MM.1S (cell line): ENCODE measurements around the gene ADAMTS6.

Experiments used
- CTCF ChIP-seq: fragments of 300-600 bp; sonication (generic); IDR thresholded peaks from 2 replicates; pipeline ENCODE4 v1.5.1; 2016; ENCODE audit warnings: antibody characterized with exemption, low read length, mixed read lengths
- EZH2 ChIP-seq: fragments of 300-600 bp; sonication (generic); optimal IDR thresholded peaks from 2 replicates; pipeline ENCODE3; 2017; ENCODE audit warnings: low read depth, mild to moderate bottlenecking, antibody characterized with exemption, low read length, mixed read lengths
- EZH2phosphoT487 ChIP-seq: fragments of 300-600 bp; sonication (generic); IDR thresholded peaks from 2 replicates; pipeline ENCODE4 v1.6.1; 2018; ENCODE audit warnings: antibody characterized with exemption, low read length

- TF ChIP-seq CTCF (no peak), EZH2 (no peak), EZH2phosphoT487 (no peak)
Measured at GRCh38 chr5:65163698-65164097, 318.0 kb downstream of the ADAMTS6 start.
